ENCODE measurements around the gene ATP2A3.

Gene ATP2A3

GRCh38 chr17:3912827-3913226 is 51.4 kb downstream of the ATP2A3 start:
- H3K9me2 ChIP-seq (ENCODE audit: low read depth, low read length) = no peaks in the 10 kb centered on the region
- H3F3A ChIP-seq (ENCODE audit: insufficient read depth, low read length) = no peaks in the 10 kb centered on the region
- no peaks in the 10 kb centered on the region for H4K20me1 ChIP-seq (ENCODE audit: insufficient read depth, low read length)
- TF ChIP-seq CTCF (IDR thresholded peaks at IDR 0.05; ENCODE audit: low read length) = no peak
- TF ChIP-seq EZH2 (IDR thresholded peaks at IDR 0.05; ENCODE audit: borderline replicate concordance, low read length) = no peak
- H3K27me3 ChIP-seq (ENCODE audit: insufficient read depth, low read length) = 0 out of 2 replicates have a peak, but pooled peaks cover 6% of the 10 kb centered on the region
- H3K4me3 ChIP-seq (ENCODE audit: low read depth, low read length, poor library complexity, severe bottlenecking) = no peak overlapping the region
- H3K27ac ChIP-seq (ENCODE audit: low read depth, low read length, poor library complexity, severe bottlenecking) = no peak overlapping the region
- no peak overlapping the region for H2AFZ ChIP-seq (ENCODE audit: low read length)
- H3K4me2 ChIP-seq (ENCODE audit: low read length) = no peak overlapping the region
- peaks cover 37% of the 10 kb centered on the region for H3K4me1 ChIP-seq (ENCODE audit: insufficient read depth, low read length, severe bottlenecking)
- no peaks in the 10 kb centered on the region for H3K79me2 ChIP-seq (ENCODE audit: insufficient read depth, low read length)
- no peaks in the 10 kb centered on the region for H3K36me3 ChIP-seq (ENCODE audit: insufficient read depth, low read length)
- H3K9ac ChIP-seq (ENCODE audit: low read length) = no peak overlapping the region
- no peaks in the 10 kb centered on the region for H3K9me3 ChIP-seq (ENCODE audit: low read length)

GRCh38 chr17:3911271-3912053 is 52.8 kb downstream of the ATP2A3 start:
- Histone ChIP-seq H3K36me3 (ENCODE audit: insufficient read depth, low read length) (no peaks in the 10 kb centered on the region), H3K4me3 (ENCODE audit: low read depth, low read length, poor library complexity, severe bottlenecking) (no peak overlapping the region), H3K9me3 (ENCODE audit: low read length) (no peaks in the 10 kb centered on the region), H3K27ac (ENCODE audit: low read depth, low read length, poor library complexity, severe bottlenecking) (peak overlapping the region; percentile 70), H3K79me2 (ENCODE audit: insufficient read depth, low read length) (no peaks in the 10 kb centered on the region), H3K9ac (ENCODE audit: low read length) (no peak overlapping the region), H3K4me1 (ENCODE audit: insufficient read depth, low read length, severe bottlenecking) (peaks cover 30% of the 10 kb centered on the region), H3F3A (ENCODE audit: insufficient read depth, low read length) (no peaks in the 10 kb centered on the region), H4K20me1 (ENCODE audit: insufficient read depth, low read length) (no peaks in the 10 kb centered on the region), H3K9me2 (ENCODE audit: low read depth, low read length) (no peaks in the 10 kb centered on the region), H3K4me2 (ENCODE audit: low read length) (peak overlapping the region; percentile 18), H2AFZ (ENCODE audit: low read length) (no peak overlapping the region), H3K27me3 (ENCODE audit: insufficient read depth, low read length) (peaks cover 4% of the 10 kb centered on the region; the same call in 1 of the 2 replicates)
- TF ChIP-seq CTCF (IDR thresholded peaks at IDR 0.05; ENCODE audit: low read length) (no peak), EZH2 (IDR thresholded peaks at IDR 0.05; ENCODE audit: borderline replicate concordance, low read length) (no peak)

- peak overlapping the region; percentile 18; the same call in 1 of the 2 replicates for H3K4me2 ChIP-seq (ENCODE audit: low read length)
These were observed 53.6 kb downstream of the ATP2A3 start for GRCh38 chr17:3910420-3911270.

More at GRCh38 chr17:3910420-3911270, 53.6 kb downstream of the ATP2A3 start:
- TF ChIP-seq EZH2 (IDR thresholded peaks at IDR 0.05; ENCODE audit: borderline replicate concordance, low read length) (no peak), CTCF (IDR thresholded peaks at IDR 0.05; ENCODE audit: low read length) (no peak)
- Histone ChIP-seq H3K27me3 (ENCODE audit: insufficient read depth, low read length) (peaks cover 6% of the 10 kb centered on the region; the same call in 1 of the 2 replicates), H3K27ac (ENCODE audit: low read depth, low read length, poor library complexity, severe bottlenecking) (peak overlapping the region; percentile 70), H3K36me3 (ENCODE audit: insufficient read depth, low read length) (no peaks in the 10 kb centered on the region), H4K20me1 (ENCODE audit: insufficient read depth, low read length) (no peaks in the 10 kb centered on the region), H3K9ac (ENCODE audit: low read length) (no peak overlapping the region), H3K79me2 (ENCODE audit: insufficient read depth, low read length) (no peaks in the 10 kb centered on the region), H2AFZ (ENCODE audit: low read length) (no peak overlapping the region), H3K4me1 (ENCODE audit: insufficient read depth, low read length, severe bottlenecking) (peaks cover 25% of the 10 kb centered on the region), H3K9me2 (ENCODE audit: low read depth, low read length) (no peaks in the 10 kb centered on the region), H3K4me3 (ENCODE audit: low read depth, low read length, poor library complexity, severe bottlenecking) (no peak overlapping the region), H3K9me3 (ENCODE audit: low read length) (no peaks in the 10 kb centered on the region), H3F3A (ENCODE audit: insufficient read depth, low read length) (no peaks in the 10 kb centered on the region)

Data from OCI-LY1 (cell line).